Measurements from ENCODE around the gene NTF3.

NTF3 gene

DNA sequence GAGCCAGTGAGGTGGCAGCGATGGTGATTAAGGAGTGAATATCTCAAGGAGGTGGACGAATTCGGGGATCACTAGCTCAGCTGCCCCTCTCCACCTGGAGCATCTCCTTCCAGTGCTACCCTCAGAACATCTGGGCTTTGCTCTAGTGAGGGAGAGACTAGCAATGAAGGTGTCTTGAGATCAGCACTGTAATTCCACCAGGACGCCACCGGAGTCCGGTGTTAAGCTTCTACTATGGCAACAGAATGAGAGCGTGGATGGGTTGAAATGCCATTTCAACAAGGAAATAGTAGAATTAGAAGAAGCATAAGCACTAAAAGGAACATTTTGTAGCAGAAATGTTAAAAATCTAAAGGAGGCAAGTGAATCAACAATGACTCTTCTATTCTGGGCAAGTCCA, 61.1 kb downstream of the NTF3 start:
- DNase-seq (ENCODE audit: low read depth), result no peak
- no peak overlapping the region for H3K4me3 ChIP-seq (ENCODE audit: low read depth, low read length)
- TF ChIP-seq, protein P1, sequence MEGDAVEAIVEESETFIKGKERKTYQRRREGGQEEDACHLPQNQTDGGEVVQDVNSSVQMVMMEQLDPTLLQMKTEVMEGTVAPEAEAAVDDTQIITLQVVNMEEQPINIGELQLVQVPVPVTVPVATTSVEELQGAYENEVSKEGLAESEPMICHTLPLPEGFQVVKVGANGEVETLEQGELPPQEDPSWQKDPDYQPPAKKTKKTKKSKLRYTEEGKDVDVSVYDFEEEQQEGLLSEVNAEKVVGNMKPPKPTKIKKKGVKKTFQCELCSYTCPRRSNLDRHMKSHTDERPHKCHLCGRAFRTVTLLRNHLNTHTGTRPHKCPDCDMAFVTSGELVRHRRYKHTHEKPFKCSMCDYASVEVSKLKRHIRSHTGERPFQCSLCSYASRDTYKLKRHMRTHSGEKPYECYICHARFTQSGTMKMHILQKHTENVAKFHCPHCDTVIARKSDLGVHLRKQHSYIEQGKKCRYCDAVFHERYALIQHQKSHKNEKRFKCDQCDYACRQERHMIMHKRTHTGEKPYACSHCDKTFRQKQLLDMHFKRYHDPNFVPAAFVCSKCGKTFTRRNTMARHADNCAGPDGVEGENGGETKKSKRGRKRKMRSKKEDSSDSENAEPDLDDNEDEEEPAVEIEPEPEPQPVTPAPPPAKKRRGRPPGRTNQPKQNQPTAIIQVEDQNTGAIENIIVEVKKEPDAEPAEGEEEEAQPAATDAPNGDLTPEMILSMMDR (IDR thresholded peaks at IDR 0.05; ENCODE audit: insufficient read depth, low read depth, low read length, missing control alignments), result no peak

DNA sequence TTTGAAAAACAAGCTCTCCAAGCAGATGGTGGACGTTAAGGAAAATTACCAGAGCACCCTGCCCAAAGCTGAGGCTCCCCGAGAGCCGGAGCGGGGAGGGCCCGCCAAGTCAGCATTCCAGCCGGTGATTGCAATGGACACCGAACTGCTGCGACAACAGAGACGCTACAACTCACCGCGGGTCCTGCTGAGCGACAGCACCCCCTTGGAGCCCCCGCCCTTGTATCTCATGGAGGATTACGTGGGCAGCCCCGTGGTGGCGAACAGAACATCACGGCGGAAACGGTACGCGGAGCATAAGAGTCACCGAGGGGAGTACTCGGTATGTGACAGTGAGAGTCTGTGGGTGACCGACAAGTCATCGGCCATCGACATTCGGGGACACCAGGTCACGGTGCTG, 62.4 kb downstream of the NTF3 start:
- TF ChIP-seq, protein P1 (IDR thresholded peaks at IDR 0.05; ENCODE audit: insufficient read depth, low read depth, low read length, missing control alignments), result no peak
- H3K4me3 ChIP-seq (ENCODE audit: low read depth, low read length), result no peak overlapping the region
- DNase-seq (ENCODE audit: low read depth), result no peak

DNA sequence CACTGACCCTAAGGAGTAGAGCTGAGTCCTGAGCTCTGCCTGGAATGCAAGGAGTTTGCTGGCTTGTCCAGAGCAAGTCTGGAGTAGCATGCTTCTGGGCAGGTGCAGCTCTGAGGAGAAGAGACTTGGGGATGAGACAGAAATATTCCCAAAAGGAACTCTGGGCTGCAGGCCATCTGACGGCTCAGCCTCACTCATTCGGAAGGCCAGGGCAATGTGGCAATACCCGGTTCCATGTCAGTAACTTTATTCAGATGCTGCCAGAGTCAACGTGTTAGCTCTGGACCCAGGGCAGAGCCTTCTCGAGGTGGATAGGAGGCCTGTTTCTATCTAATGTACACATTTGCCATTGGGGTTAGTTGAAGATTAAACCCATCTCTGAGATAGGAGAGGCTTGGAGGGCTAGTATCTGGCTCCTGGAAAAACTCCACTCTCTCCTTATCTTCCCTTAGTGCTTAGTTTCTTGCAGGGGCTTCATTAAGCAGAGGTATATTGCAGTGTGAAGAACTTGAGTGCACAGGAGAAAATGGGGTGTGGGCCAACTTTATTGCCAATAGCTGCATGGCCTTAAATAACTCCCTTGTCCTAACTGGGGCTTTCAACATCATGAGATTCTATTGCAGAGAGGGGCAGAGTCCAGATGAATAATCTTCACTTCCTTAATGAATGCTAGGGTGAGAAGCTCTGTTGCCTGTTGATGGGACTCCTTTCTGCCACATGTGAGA, 65.6 kb downstream of the NTF3 start:
- TF ChIP-seq, protein P1 (IDR thresholded peaks at IDR 0.05; ENCODE audit: insufficient read depth, low read depth, low read length, missing control alignments), result no peak
- DNase-seq (ENCODE audit: low read depth), result no peak
- no peak overlapping the region for H3K4me3 ChIP-seq (ENCODE audit: low read depth, low read length)

DNA sequence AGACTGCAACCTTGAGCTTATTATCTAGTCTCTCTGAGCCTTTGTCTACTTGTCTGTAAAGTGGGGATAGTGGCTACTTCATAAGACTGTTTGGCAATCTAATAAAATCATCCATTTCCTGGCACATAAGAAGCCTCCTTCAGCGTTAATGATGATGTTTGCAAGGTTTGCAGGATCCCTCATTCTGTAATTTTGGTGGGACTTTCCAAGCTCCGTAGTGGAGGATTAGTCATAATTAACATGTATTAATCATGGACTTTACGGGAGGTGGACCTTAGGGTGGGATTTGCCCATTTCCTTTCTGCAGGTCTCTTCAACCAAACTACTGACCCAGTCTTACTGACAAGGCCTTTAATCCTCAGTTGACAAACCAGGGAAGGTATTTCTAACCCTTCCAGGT, 66.2 kb downstream of the NTF3 start:
- TF ChIP-seq, protein P1 (IDR thresholded peaks at IDR 0.05; ENCODE audit: insufficient read depth, low read depth, low read length, missing control alignments), result no peak
- DNase-seq (ENCODE audit: low read depth), result no peak
- H3K4me3 ChIP-seq (ENCODE audit: low read depth, low read length), result no peak overlapping the region

DNA sequence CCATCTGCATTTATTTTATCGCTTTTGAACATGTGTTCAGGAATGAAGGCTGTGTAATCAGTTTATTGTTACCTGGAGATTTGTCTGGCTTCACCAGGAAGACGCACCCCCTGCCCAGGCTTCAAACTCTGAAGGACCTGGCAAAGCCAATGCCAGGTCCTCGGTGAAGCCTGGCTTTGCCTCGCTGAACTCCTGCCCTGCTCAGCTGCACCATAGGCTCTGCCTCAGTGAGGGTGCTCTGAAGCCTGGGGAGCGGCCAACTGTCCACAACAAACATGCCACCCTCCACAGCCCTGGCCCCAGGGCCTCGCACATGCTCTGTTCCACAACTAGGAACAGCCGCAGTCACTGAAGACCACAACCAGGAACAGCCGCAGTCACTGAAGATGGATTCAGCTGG, 66.9 kb downstream of the NTF3 start:
- DNase-seq (ENCODE audit: low read depth), result no peak
- TF ChIP-seq, protein P1 (IDR thresholded peaks at IDR 0.05; ENCODE audit: insufficient read depth, low read depth, low read length, missing control alignments), result no peak
- H3K4me3 ChIP-seq (ENCODE audit: low read depth, low read length), result no peak overlapping the region

DNA sequence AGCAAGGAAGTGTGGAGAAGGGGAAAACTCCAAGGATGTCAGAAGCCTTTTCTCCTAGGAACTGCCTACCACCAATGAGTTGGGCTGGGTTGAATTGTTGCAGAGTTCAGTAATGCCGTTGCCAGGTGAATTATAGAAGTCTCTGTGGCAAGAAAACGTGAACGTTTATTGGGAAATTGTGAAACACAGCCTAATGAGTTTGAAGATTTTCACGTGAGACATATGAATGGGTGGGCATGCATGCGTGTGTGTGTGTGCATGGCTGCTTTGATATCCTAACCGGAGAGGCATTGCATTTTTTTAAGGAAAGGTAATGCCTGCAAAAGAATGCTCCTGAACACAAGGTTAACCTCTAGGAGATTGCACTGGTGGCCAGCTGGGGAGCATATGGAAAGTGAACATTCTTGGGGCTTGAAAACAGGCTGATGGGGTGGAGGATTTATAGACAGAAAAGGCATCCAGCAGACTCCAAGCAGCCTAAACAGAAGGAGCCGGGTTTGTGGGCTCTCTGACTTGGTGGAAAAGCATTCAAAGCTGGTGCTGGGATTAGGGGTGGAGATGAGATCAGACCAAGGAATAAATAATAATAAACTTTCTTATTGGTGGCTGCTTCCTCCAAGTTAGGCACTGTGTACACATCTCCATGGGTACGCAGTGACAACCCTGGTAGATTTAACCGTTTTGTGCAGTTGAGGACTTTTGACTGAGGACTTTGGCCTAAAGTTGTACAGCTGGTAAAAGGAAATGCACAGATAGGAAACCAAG, 67.8 kb downstream of the NTF3 start:
- no peak for DNase-seq (ENCODE audit: low read depth)
- TF ChIP-seq, protein P1 (IDR thresholded peaks at IDR 0.05; ENCODE audit: insufficient read depth, low read depth, low read length, missing control alignments), result no peak
- no peak overlapping the region for H3K4me3 ChIP-seq (ENCODE audit: low read depth, low read length)

Measured in GM12865 (cell line).